Lung (tissue), 12 donors: ENCODE data around the gene KSR1. TPM values are rescaled to one million over a fixed set of nuclear protein-coding genes. Genes with fewer than 3 reads are reported as not detected.

ENCODE experiments used
- ATAC-seq: fragments of 200-7000 bp; cut with Tn5 transposase; one replicate; pipeline ENCODE4 v1.9.1; 2020; ENCODE audit warnings: moderate number of reproducible peaks; ENCODE audit not compliant: insufficient read depth, low FRiP score
- DNase-seq, 3 donors: peaks; one replicate each; pipeline ENCODE4 v3.0.0-alpha.2; 2013 to 2017
- H3K27ac ChIP-seq, 2 donors: one replicate each; pipeline ENCODE4 v1.5.1; 2013; ENCODE audit warnings: mild to moderate bottlenecking in 2 of 2, moderate library complexity in 2 of 2, control low read depth in 1 of 2, inconsistent platforms in 1 of 2, low read depth in 1 of 2, low read length in 1 of 2
- H3K27me3 ChIP-seq, 3 donors: one replicate each; pipeline ENCODE4 v1.5.1; 2013; ENCODE audit warnings: low read length in 2 of 3; ENCODE audit not compliant: control insufficient read depth in 3 of 3, insufficient read depth in 3 of 3
- H3K36me3 ChIP-seq, 4 donors: one replicate each; pipeline ENCODE4 v1.5.1; 2013; ENCODE audit warnings: low read length in 4 of 4, mild to moderate bottlenecking in 1 of 4, moderate library complexity in 1 of 4; ENCODE audit not compliant: control insufficient read depth in 4 of 4, insufficient read depth in 4 of 4
- H3K4me1 ChIP-seq, 5 donors: one replicate each; pipeline ENCODE4 v1.5.1; 2013; ENCODE audit warnings: low read length in 5 of 5, mild to moderate bottlenecking in 2 of 5, moderate library complexity in 1 of 5; ENCODE audit not compliant: control insufficient read depth in 5 of 5, insufficient read depth in 5 of 5
- H3K4me3 ChIP-seq: one replicate; pipeline ENCODE4 v1.5.1; 2013; ENCODE audit warnings: mild to moderate bottlenecking, control low read depth, moderate library complexity
- H3K9ac ChIP-seq, 2 donors: one replicate each; pipeline ENCODE4 v1.5.1; 2013; ENCODE audit warnings: low read length in 2 of 2, control low read depth in 1 of 2; ENCODE audit not compliant: insufficient read depth in 1 of 2
- H3K9me3 ChIP-seq, 4 donors: one replicate each; pipeline ENCODE4 v1.5.1; 2013; ENCODE audit warnings: low read length in 3 of 4, mild to moderate bottlenecking in 1 of 4, moderate library complexity in 1 of 4; ENCODE audit not compliant: control insufficient read depth in 4 of 4, insufficient read depth in 3 of 4
- WGBS, 2 donors: extraction: QIAGEN DNeasy Blood & Tissue Kit; methylation state at CpG; one replicate each; pipeline ENCODE4 v1.1.7; 2013; 5-methylcytosine and 5-hydroxymethylcytosine counted together
- polyA plus RNA-seq, 2 donors: library from polyadenylated mRNA; stranded (reverse); fragments of 200-250 nt; gene quantifications; one replicate each; pipeline ENCODE4 v1.2.1, GENCODE V29; 2013
- total RNA-seq, 2 donors: library from RNA; depleted of rRNA in 1 of 2; stranded (reverse); fragments of >200 nt in 1 of 2; gene quantifications; one replicate each; pipeline ENCODE4 v1.2.1, GENCODE V29; 2014 to 2021
- TF ChIP-seq, protein P1 (sequence below): IDR thresholded peaks from 2 replicates; pipeline ENCODE4 v1.5.1; 2012; ENCODE audit warnings: mild to moderate bottlenecking; ENCODE audit errors: control extremely low read depth, extremely low read depth
- donor health status: control.
- donor health status: control.
- donor health status: Bipolar disorder and iron deficiency.
- donor health status: healthy.
- donor health status: DM: yes; HTN: yes; CAD: no.

KSR1 gene
- total and polyA plus RNA-seq, 4 donors = 26.8 to 70.0 (median 42.3) TPM

DNA sequence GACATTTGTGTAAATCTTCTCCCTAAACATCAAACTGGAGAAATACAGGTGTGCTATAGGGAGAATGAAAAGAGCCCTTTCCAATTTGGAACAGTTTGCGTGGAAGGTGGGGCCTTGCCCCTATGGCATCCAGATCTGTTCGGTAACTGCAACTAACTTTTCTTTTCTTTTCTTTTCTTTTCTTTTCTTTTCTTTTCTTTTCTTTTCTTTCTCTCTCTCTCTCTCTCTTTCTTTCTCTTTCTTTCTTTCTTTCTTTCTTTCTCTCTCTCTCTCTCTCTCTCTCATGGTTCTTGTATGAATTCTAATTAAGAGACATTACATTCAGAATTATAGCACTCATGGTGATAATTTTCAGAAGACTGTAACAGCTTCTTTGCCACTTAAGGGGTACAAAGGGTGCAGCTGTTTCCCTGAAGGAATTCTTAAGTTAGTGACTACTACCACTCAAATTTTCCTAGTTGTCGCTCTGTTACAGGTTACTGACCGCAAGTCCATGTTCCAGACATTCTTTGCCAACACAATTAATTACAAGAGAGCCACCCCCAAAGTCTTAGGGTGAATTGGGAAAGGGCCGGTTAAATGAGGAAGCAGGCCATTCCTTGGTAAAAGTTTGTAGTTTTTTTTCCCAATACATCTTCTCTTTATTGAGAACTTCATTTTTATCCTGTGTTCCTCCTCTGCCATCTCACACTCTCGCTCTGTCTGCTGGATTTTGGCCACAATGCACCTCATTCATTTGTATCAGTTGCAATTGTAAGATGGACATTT is 69.8 kb downstream of the KSR1 start:
- TF ChIP-seq, protein P1, sequence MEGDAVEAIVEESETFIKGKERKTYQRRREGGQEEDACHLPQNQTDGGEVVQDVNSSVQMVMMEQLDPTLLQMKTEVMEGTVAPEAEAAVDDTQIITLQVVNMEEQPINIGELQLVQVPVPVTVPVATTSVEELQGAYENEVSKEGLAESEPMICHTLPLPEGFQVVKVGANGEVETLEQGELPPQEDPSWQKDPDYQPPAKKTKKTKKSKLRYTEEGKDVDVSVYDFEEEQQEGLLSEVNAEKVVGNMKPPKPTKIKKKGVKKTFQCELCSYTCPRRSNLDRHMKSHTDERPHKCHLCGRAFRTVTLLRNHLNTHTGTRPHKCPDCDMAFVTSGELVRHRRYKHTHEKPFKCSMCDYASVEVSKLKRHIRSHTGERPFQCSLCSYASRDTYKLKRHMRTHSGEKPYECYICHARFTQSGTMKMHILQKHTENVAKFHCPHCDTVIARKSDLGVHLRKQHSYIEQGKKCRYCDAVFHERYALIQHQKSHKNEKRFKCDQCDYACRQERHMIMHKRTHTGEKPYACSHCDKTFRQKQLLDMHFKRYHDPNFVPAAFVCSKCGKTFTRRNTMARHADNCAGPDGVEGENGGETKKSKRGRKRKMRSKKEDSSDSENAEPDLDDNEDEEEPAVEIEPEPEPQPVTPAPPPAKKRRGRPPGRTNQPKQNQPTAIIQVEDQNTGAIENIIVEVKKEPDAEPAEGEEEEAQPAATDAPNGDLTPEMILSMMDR = no peak
- Histone ChIP-seq H3K27ac (no peak overlapping the region), H3K4me3 (no peak overlapping the region), H3K27me3 (no peaks in the 10 kb centered on the region), H3K9me3 (no peaks in the 10 kb centered on the region), H3K9ac (no peak overlapping the region), H3K4me1 (peaks cover 0 to 37% (median 21%) of the 10 kb centered on the region in 5 donors), H3K36me3 (no peaks in the 10 kb centered on the region)
- DNase-seq (no peak), ATAC-seq (no peak)
- 66 to 84% methylated on average over 6 of the region's 6 CpGs for WGBS, 2 donors

DNA sequence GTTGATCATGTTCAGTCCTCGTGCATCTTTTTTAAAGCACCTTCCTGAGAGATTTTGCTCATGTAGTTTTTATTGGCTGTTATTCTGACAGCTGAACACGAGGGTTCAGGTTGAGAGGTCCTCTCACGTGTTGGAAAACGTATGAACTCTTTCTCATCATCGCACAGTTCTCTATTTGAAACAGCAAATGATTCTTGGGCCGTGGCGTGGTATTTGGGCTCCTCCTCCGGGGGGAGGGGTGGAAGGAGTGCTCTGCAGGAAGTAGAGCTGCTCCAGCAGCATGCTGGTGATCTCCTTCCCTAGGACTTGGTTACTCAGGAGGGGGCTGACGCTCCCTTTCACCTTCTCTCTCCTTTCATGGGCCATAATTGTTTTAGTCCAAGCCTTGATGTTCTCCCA is 70.4 kb downstream of the KSR1 start:
- Histone ChIP-seq H3K27me3 (no peaks in the 10 kb centered on the region), H3K9ac (no peak overlapping the region), H3K36me3 (no peaks in the 10 kb centered on the region), H3K4me3 (no peak overlapping the region), H3K27ac (no peak overlapping the region), H3K9me3 (no peaks in the 10 kb centered on the region), H3K4me1 (peaks cover 0 to 42% (median 27%) of the 10 kb centered on the region in 5 donors)
- ATAC-seq = no peak
- WGBS, 2 donors = 4 to 5% methylated on average over 9 of the region's 9 CpGs
- TF ChIP-seq, protein P1 = no peak
- DNase-seq = peak; percentile 62 to 79 (median 75)

DNA sequence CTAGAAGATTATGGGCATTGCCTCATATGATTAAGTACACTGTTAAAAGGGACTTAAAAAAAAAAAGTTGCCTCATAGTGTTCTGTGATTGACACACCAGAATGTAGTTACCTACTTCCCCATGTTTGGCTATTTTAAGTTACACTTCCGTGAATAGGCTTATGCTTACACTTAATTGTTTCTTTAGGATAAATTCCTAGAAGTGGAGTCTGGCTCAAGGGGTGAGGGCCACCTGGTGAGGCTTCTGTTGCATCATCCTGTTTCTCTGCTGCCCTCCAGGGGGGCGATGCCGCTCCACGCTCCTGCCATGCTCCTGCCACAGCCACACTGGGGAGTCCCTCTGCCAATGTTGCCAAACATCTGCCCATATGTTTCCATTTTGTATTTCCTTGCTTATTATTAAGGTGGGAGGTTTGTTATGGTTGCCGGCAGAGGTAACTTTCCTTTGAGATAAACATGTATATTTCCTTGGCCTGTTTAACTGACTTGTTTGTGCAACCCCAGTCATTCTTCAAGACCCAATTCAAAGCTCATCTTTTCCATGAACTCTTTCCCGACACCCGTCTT is 73.1 kb downstream of the KSR1 start:
- no peak overlapping the region for H3K9ac ChIP-seq
- H3K27ac ChIP-seq = peak overlapping the region in 1 of 2 donors; percentile 82
- WGBS, 2 donors = 32 to 45% methylated on average over 7 of the region's 7 CpGs
- H3K9me3 ChIP-seq = no peaks in the 10 kb centered on the region
- DNase-seq (peak in 2 of 3 donors; percentile 54 to 76), ATAC-seq (peak; percentile 36)
- TF ChIP-seq, protein P1 = no peak
- H3K36me3 ChIP-seq = no peaks in the 10 kb centered on the region
- H3K4me3 ChIP-seq = no peak overlapping the region
- peaks cover 0 to 45% (median 24%) of the 10 kb centered on the region in 5 donors for H3K4me1 ChIP-seq
- no peaks in the 10 kb centered on the region for H3K27me3 ChIP-seq
